Measurements from ENCODE around the gene YES1. TPM values are rescaled to one million over a fixed set of nuclear protein-coding genes. Genes with fewer than 3 reads are reported as not detected.
"Not testable (repeated sequence)": the region's sequence is repeated elsewhere in the genome, so short reads cannot be mapped to it uniquely, and the experiment has no call there.

Gene YES1
- total and polyA plus RNA-seq, 2 donors = 23.1 to 70.2 TPM

DNA sequence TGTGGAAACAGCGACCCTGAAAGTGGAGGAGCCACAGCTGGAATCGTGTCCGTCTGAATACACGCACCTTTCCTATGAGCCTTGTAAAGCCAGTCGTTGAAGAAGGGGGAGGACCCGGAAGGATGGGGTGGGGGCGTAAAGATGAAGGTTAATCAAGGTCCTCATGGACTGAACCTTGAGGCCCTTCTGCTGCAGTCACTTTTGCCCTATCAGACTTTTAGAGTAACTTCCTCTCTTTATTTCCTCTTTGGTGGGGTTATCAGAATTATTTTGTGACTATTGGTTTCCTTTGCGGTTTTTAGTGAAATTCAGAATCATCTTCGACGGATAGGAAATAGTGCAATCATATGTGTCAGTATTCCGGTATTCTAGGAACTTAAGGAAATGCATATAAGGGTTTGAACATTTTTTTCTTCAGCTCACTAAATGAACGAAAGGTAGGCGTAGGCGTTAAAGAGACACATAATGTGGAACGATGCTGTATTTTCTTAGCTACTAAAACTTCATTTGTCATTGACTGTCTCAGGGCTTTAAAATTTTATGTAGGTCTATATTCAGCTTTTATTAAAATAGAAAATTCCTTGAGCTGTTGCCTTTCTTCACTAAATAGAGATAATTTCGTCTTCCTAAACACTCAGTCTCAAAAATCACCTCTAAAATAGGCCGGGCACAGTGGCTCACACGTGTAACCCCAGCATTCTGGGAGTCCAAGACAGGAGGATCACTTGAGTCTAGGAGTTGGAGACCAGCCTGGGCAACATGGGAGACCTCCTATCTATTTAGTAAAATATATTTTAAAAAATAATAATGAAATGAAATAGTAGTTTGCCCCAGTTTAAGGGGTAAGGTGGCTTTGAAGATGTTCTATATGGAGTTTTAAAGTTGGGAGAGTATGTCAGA is 1.4 kb upstream of the YES1 start:
- Histone ChIP-seq H3K36me3 (ENCODE audit: insufficient read depth) (no peaks in the 10 kb centered on the region), H3K4me1 (ENCODE audit: insufficient read depth) (no peaks in the 10 kb centered on the region), H3K27ac (ENCODE audit: low read depth) (peak overlapping the region; percentile 97), H3K4me3 (ENCODE audit: low read depth, low read length) (peak overlapping the region; percentile 95)
- 52% methylated on average over 18 of the region's 18 CpGs for WGBS
- DNase-seq (ENCODE audit: extremely low spot score) = no peak

DNA sequence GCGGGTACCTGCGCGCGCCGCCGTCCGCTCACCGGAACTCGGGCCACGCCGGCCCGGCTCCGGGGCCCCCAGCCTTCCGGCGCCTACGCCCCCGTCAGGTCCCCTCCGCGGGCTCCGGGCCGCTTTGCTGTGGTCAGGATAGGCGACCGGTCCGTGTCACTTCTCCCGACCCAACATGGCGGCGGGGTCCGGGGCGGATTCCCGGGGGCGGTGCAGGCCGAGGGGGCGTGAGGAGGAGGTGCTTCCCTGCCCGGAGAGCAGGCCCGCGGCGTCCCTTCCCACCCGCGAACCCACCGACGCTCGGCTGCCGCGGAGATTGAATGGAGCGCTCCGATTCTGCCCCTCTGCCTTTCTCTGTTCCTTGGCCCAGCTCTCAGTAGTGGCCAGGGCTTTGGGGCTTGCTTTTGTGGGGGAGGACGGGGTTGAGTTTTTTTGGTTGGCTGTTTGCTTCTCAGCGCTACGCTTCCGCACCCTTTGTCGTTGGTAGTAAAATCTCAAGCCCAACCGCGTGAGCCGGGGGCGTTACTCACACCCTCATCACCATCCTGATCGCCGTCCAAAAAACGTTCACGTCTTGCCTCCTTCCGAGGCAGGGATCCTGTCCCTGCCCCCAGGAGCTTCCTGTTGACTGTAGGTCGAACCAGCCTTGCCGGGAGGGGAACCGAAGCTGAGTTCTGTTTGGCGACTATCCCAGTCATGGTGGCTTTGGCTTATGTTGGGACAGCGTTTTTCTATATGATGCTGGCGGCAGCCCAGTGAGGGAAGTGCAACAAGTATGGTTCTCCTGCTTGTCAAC is 532 bp upstream of the YES1 start:
- WGBS = under 1% methylated on average over 66 of the region's 66 CpGs
- Histone ChIP-seq H3K4me1 (ENCODE audit: insufficient read depth) (no peaks in the 10 kb centered on the region), H3K36me3 (ENCODE audit: insufficient read depth) (no peaks in the 10 kb centered on the region), H3K4me3 (ENCODE audit: low read depth, low read length) (peak overlapping the region; percentile 95), H3K27ac (ENCODE audit: low read depth) (peak overlapping the region; percentile 97)
- peak; percentile 40 for DNase-seq (ENCODE audit: extremely low spot score)

GRCh38 chr18:811182-811891 is 705 bp downstream of the YES1 start:
- Histone ChIP-seq H3K4me1 (ENCODE audit: insufficient read depth) (no peaks in the 10 kb centered on the region), H3K36me3 (ENCODE audit: insufficient read depth) (no peaks in the 10 kb centered on the region), H3K4me3 (ENCODE audit: low read depth, low read length) (peak overlapping the region; percentile 95), H3K27ac (ENCODE audit: low read depth) (peak overlapping the region; percentile 89)
- DNase-seq (ENCODE audit: extremely low spot score) = no peak
- 1% methylated on average over 30 of the region's 30 CpGs for WGBS

DNA sequence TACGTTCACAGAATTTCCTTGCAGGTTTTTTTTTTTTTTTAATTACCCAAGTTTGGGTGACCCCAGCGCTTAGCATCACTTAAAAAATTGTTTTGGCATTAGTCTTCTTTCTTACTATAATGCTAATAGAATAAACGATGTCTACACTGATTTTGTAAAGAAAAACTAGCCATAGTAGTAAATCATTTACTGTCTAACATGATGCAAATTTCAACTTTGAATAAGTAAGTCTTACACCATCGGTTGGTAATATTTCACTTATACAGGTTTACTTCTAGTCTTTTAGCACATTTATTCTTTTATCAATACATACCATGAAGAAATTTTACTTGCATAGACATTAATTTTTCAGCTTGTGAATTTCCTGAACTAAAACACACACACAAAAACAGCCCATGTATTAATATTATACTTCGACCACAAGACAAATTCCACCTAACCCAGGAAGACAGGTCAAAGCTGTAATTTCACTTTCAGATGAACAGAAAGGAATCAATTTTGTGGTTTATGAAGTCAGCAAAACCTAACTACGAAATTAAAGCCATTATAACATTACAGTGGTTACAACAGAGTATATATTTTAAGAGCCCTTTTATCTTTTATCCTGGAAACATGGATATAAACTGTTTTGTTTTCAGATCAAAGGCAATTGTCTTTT is 1.9 kb downstream of the YES1 start:
- H3K27ac ChIP-seq (ENCODE audit: low read depth) = no peak overlapping the region
- DNase-seq (ENCODE audit: extremely low spot score) = no peak
- WGBS = 76% methylated on average over 6 of the region's 6 CpGs

GRCh38 chr18:809228-809627 is 2.8 kb downstream of the YES1 start:
- not testable (repeated sequence) for DNase-seq (ENCODE audit: extremely low spot score); H3K4me1 ChIP-seq (ENCODE audit: insufficient read depth); H3K4me3 ChIP-seq (ENCODE audit: low read depth, low read length); H3K36me3 ChIP-seq (ENCODE audit: insufficient read depth); H3K27ac ChIP-seq (ENCODE audit: low read depth)
- WGBS = 96% methylated on average over 11 of the region's 11 CpGs

More for the DNA sequence above, 1.9 kb downstream of the YES1 start:
- Histone ChIP-seq H3K4me3 (ENCODE audit: low read depth, low read length) (no peak overlapping the region), H3K4me1 (ENCODE audit: insufficient read depth) (no peaks in the 10 kb centered on the region), H3K36me3 (ENCODE audit: insufficient read depth) (no peaks in the 10 kb centered on the region)

GRCh38 chr18:808502-808901 is 3.5 kb downstream of the YES1 start:
- Histone ChIP-seq H3K4me1 (ENCODE audit: insufficient read depth) (no peaks in the 10 kb centered on the region), H3K4me3 (ENCODE audit: low read depth, low read length) (no peak overlapping the region)

DNA sequence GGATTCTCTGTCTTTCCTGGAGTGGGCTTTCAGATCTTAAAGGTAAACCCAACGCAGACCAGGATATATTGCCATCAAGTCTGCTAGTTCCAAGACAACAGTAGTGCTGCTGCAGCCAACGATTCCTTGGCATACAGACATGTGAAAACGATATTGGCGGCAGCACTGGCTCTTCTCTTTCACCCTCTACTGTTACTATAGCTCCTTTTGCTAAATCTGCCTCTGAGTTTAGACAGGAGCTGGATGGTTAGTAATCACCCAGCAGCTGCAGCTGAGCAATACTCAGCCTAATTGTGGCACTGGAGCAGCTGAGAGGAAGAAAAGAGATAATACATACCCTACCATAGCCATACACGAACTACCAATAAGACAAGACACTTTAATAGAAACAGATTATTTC is 4.0 kb downstream of the YES1 start:
- DNase-seq (ENCODE audit: extremely low spot score) = no peak
- no peak overlapping the region for H3K27ac ChIP-seq (ENCODE audit: low read depth)
- H3K4me1 ChIP-seq (ENCODE audit: insufficient read depth) = no peaks in the 10 kb centered on the region
- H3K36me3 ChIP-seq (ENCODE audit: insufficient read depth) = no peaks in the 10 kb centered on the region
- no peak overlapping the region for H3K4me3 ChIP-seq (ENCODE audit: low read depth, low read length)
- 46% methylated on average over 5 of the region's 5 CpGs for WGBS

More at GRCh38 chr18:808502-808901, 3.5 kb downstream of the YES1 start:
- 79% methylated on average over 2 of the region's 2 CpGs for WGBS
- H3K36me3 ChIP-seq (ENCODE audit: insufficient read depth) = no peaks in the 10 kb centered on the region
- DNase-seq (ENCODE audit: extremely low spot score) = no peak
- H3K27ac ChIP-seq (ENCODE audit: low read depth) = no peak overlapping the region

- WGBS = 84% methylated on average over 2 of the region's 2 CpGs
- Histone ChIP-seq H3K4me3 (ENCODE audit: low read depth, low read length) (no peak overlapping the region), H3K36me3 (ENCODE audit: insufficient read depth) (no peaks in the 10 kb centered on the region), H3K4me1 (ENCODE audit: insufficient read depth) (no peaks in the 10 kb centered on the region), H3K27ac (ENCODE audit: low read depth) (no peak overlapping the region)
- no peak for DNase-seq (ENCODE audit: extremely low spot score)
Observed at GRCh38 chr18:805755-806110, 6.3 kb downstream of the YES1 start.

GRCh38 chr18:805008-805754 is 6.9 kb downstream of the YES1 start:
- 82% methylated on average over 5 of the region's 5 CpGs for WGBS
- Histone ChIP-seq H3K4me1 (ENCODE audit: insufficient read depth) (no peaks in the 10 kb centered on the region), H3K4me3 (ENCODE audit: low read depth, low read length) (no peak overlapping the region), H3K27ac (ENCODE audit: low read depth) (no peak overlapping the region), H3K36me3 (ENCODE audit: insufficient read depth) (no peaks in the 10 kb centered on the region)
- DNase-seq (ENCODE audit: extremely low spot score) = no peak

DNA sequence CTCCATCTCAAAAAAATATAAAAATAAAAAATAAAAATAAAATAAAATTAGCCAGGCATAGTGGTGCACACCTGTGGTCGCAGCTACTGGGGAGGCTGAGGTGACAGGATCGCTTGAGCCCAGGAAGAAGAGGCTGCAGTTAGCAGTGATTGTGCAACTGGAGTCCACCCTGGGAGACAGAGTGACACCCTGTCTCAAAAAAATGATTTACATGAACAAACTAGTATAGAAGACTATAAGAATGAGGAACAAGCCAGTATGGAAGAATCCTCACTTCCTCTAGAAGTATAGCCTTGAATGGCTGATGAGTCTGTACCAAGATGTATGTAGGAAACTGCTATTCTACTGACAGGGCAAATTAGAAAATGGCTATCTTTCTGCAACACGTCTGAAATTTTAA is 10.9 kb downstream of the YES1 start:
- no peak overlapping the region for H3K4me3 ChIP-seq (ENCODE audit: low read depth, low read length)
- 84% methylated on average over 3 of the region's 3 CpGs for WGBS
- no peak overlapping the region for H3K27ac ChIP-seq (ENCODE audit: low read depth)
- no peaks in the 10 kb centered on the region for H3K36me3 ChIP-seq (ENCODE audit: insufficient read depth)
- no peak for DNase-seq (ENCODE audit: extremely low spot score)
- H3K4me1 ChIP-seq (ENCODE audit: insufficient read depth) = no peaks in the 10 kb centered on the region

DNA sequence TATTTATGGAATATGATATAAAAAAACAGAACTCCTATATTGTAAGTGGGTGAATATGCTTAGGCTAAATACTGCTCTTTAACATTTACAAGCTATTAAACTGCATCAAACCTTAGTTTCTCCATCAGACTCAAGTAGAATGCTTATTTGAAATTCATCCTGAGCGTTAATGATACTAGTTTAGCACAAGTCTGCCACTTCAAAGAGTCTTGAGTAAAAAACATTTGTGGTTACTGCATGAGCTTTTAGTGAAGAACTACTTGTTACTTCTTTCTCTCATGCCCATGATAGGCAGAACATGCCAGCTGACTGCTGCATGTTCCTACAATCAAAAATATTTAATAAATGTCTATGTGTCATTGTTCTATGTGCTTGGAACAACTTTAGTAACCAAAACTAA is 12.1 kb downstream of the YES1 start:
- Histone ChIP-seq H3K4me1 (ENCODE audit: insufficient read depth) (no peaks in the 10 kb centered on the region), H3K4me3 (ENCODE audit: low read depth, low read length) (no peak overlapping the region), H3K27ac (ENCODE audit: low read depth) (no peak overlapping the region), H3K36me3 (ENCODE audit: insufficient read depth) (no peaks in the 10 kb centered on the region)
- DNase-seq (ENCODE audit: extremely low spot score) = no peak
- WGBS = 98% methylated on average over 1 of the region's 1 CpG

- WGBS = 87% methylated on average over 1 of the region's 1 CpG
- not testable (repeated sequence) for H3K27ac ChIP-seq (ENCODE audit: low read depth); H3K4me1 ChIP-seq (ENCODE audit: insufficient read depth); H3K4me3 ChIP-seq (ENCODE audit: low read depth, low read length); DNase-seq (ENCODE audit: extremely low spot score); H3K36me3 ChIP-seq (ENCODE audit: insufficient read depth)
Observed at GRCh38 chr18:795383-795782, 16.7 kb downstream of the YES1 start.

GRCh38 chr18:789397-789796 is 22.6 kb downstream of the YES1 start:
- WGBS = 90% methylated on average over 1 of the region's 1 CpG
- no peak overlapping the region for H3K27ac ChIP-seq (ENCODE audit: low read depth)
- no peak overlapping the region for H3K4me3 ChIP-seq (ENCODE audit: low read depth, low read length)
- H3K4me1 ChIP-seq (ENCODE audit: insufficient read depth) = no peaks in the 10 kb centered on the region
- H3K36me3 ChIP-seq (ENCODE audit: insufficient read depth) = no peaks in the 10 kb centered on the region
- no peak for DNase-seq (ENCODE audit: extremely low spot score)
